Measurements from ENCODE around the gene FAM184A. TPM values are rescaled to one million over a fixed set of nuclear protein-coding genes. Genes with fewer than 3 reads are reported as not detected.

FAM184A gene
- total RNA-seq, 2 experiments from 2014 or later, result 7.6 to 10.8 TPM

DNA sequence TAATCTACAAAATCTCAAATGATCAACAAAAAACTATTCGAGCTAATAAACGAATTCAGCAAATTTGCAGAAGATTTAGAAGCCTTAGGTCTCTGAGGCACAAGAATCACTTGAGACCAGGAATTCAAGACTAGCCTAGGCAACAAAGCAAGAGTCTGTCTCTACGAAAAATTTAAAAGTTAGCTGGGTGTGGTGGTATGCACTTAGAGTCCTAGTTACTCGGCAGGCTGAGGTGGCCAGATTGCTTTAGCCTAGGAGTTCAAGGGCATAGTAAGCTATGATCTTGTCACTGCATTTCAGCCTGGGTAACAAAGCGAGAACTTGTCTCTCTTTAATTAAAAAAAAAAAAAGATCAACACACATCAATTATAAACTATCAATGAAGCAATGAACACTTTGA is 34.2 kb downstream of the FAM184A start:
- CTCF ChIA-PET, result interaction anchor here (1.5 to 1.7 kb wide), 2 partner anchors 9 to 20 kb away, joined by 3 to 6 read pairs; no protein-coding TSS in a partner anchor
- Mint-ChIP-seq H3K4me1 (ENCODE audit: low read depth) (peaks cover 13% of the 10 kb centered on the region), H3K4me3 (no peak overlapping the region), H3K36me3 (no peaks in the 10 kb centered on the region), H3K9me3 (no peaks in the 10 kb centered on the region), H3K27ac (no peak overlapping the region), H3K27me3 (no peaks in the 10 kb centered on the region)
- POLR2A ChIA-PET, result no interaction called here
- intact Hi-C loops (cut with micrococcal nuclease), result no loop called here
- DNase-seq, result no peak

DNA sequence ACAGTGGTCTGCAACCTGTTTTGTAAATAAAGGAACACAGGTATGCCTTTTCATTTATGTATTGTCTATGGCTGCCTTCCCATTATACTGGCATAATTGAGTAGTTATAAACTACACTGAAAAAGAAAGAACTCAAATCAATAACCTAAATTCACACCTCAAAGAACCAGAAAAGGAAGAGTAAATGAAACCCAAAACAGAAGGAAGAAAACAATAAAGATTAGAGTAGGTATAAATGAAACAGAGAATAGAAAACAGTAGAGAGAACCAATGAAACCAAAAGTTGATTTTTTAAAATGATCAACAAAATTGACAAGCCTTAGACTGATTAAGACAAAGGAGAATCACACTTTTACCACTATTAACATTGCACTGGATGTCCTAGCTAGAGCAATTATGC is 34.7 kb downstream of the FAM184A start:
- no peak overlapping the region for H3K27ac Mint-ChIP-seq
- CTCF ChIA-PET, result interaction anchor here (1.7 kb wide), 1 partner anchor 9 kb away, joined by 6 read pairs; no protein-coding TSS in a partner anchor
- H3K4me3 Mint-ChIP-seq, result no peak overlapping the region
- no peaks in the 10 kb centered on the region for H3K36me3 Mint-ChIP-seq
- intact Hi-C loops (cut with micrococcal nuclease), result loop anchor here (1.0 kb wide), 2 partner anchors 9 to 34 kb away; no protein-coding TSS in a partner anchor
- H3K27me3 Mint-ChIP-seq, result no peaks in the 10 kb centered on the region
- DNase-seq, result no peak
- H3K4me1 Mint-ChIP-seq (ENCODE audit: low read depth), result peaks cover 13% of the 10 kb centered on the region
- POLR2A ChIA-PET, result interaction anchor here (1.0 kb wide), 1 partner anchor 9 kb away, joined by 3 read pairs; no protein-coding TSS in a partner anchor
- H3K9me3 Mint-ChIP-seq, result no peaks in the 10 kb centered on the region

DNA sequence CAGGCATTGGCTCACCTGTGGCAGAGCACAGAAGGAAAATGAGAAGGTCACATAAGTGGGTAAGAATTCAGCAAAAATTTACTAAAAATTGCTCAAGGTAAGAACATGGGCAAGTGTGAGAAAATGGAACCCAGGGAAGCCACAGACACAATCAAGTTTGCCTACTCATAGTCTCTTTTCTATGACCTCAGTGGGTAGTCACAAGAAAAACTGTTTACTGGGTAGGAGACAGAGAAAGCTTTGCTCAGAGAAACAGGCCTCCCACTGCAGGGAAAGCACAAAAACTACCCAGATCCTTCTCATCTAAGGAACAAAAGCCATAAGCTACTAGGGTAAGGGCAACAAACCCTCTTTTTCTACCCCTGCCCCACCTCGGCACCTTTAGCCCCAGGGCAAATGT is 35.2 kb downstream of the FAM184A start:
- peak; percentile 25 for DNase-seq
- intact Hi-C loops (cut with micrococcal nuclease), result loop anchor here (1.0 kb wide), 2 partner anchors 9 to 34 kb away; no protein-coding TSS in a partner anchor
- CTCF ChIA-PET, result interaction anchor here (1.7 kb wide), 1 partner anchor 10 kb away, joined by 6 read pairs; no protein-coding TSS in a partner anchor
- no peak overlapping the region for H3K4me3 Mint-ChIP-seq
- H3K9me3 Mint-ChIP-seq, result no peaks in the 10 kb centered on the region
- H3K27ac Mint-ChIP-seq, result no peak overlapping the region
- no peaks in the 10 kb centered on the region for H3K27me3 Mint-ChIP-seq
- POLR2A ChIA-PET, result interaction anchor here (0.7 to 1.0 kb wide), 2 partner anchors 9 to 11 kb away, joined by 3 to 4 read pairs; no protein-coding TSS in a partner anchor
- no peaks in the 10 kb centered on the region for H3K36me3 Mint-ChIP-seq
- peaks cover 13% of the 10 kb centered on the region for H3K4me1 Mint-ChIP-seq (ENCODE audit: low read depth)

GRCh38 chr6:119040636-119041035 is 37.8 kb downstream of the FAM184A start:
- Mint-ChIP-seq H3K27me3 (no peaks in the 10 kb centered on the region), H3K36me3 (no peaks in the 10 kb centered on the region), H3K9me3 (no peaks in the 10 kb centered on the region), H3K4me3 (no peak overlapping the region), H3K27ac (no peak overlapping the region), H3K4me1 (ENCODE audit: low read depth) (peaks cover 13% of the 10 kb centered on the region)
- ChIA-PET POLR2A (no interaction called here), CTCF (no interaction called here)
- intact Hi-C loops (cut with micrococcal nuclease), result no loop called here
- DNase-seq, result no peak

- ChIA-PET POLR2A (no interaction called here), CTCF (no interaction called here)
- Mint-ChIP-seq H3K9me3 (no peaks in the 10 kb centered on the region), H3K4me1 (ENCODE audit: low read depth) (peaks cover 13% of the 10 kb centered on the region), H3K27ac (no peak overlapping the region), H3K4me3 (no peak overlapping the region), H3K36me3 (no peaks in the 10 kb centered on the region), H3K27me3 (no peaks in the 10 kb centered on the region)
- no peak for DNase-seq
- intact Hi-C loops (cut with micrococcal nuclease), result no loop called here
These were observed 38.2 kb downstream of the FAM184A start for GRCh38 chr6:119040229-119040628.

DNA sequence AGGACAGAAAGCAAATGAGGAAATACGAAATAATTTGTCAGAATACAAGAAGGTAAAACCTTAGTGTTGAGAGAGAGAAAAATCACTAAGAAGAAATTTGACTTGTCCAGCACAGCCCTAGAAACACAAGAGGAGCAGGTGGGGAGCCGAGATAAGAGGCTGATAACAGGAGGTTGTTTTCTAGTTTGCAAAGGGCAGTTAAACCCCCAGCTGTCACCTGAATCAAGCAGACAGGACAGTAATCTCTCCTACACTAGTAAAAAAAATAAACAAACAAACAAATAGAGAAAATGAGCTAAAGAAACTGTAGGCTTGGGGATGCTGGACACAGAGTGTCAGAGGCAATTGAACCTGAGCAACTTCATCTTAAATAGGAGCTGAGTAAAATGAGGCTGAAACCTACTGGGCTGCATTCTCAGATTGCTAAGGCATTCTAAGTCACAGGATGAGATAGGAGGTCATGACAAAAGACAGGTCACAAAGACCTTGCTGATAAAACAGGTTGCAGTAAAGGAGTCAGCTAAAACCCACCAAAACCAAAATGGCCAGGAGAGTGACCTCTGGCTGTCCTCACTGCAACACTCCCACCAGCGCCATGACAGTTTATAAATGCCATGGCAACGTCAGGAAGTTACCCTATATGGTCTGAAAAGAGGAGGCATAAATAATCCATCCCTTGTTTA is 40.4 kb downstream of the FAM184A start:
- ChIA-PET CTCF (no interaction called here), POLR2A (no interaction called here)
- peaks cover 3% of the 10 kb centered on the region for H3K4me1 Mint-ChIP-seq (ENCODE audit: low read depth)

DNA sequence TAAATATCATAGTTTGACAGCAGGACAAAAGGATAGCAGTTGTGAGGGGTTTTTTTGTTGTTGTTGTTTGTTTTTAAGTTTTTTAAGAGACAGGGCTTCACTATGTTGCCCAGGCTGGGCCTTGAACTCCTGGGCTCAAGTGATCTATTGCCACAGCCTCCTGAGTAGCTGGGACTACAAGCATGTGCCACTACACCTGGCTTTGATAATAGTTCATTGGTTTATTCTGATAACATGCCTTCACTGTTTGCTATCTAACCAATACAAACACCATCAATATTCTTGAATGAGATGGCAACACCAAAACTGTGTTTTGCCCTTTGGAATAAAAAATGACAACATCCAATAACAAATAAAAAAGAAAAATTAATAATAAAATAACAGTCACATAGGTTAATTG is 41.2 kb downstream of the FAM184A start:
- POLR2A ChIA-PET, result no interaction called here
- no peak for DNase-seq
- CTCF ChIA-PET, result no interaction called here
- intact Hi-C loops (cut with micrococcal nuclease), result no loop called here
- H3K9me3 Mint-ChIP-seq, result no peaks in the 10 kb centered on the region
- H3K27me3 Mint-ChIP-seq, result no peaks in the 10 kb centered on the region
- no peak overlapping the region for H3K4me3 Mint-ChIP-seq
- no peaks in the 10 kb centered on the region for H3K36me3 Mint-ChIP-seq
- no peak overlapping the region for H3K27ac Mint-ChIP-seq
- H3K4me1 Mint-ChIP-seq (ENCODE audit: low read depth), result no peaks in the 10 kb centered on the region

More for the DNA sequence above, 40.4 kb downstream of the FAM184A start:
- Mint-ChIP-seq H3K9me3 (no peaks in the 10 kb centered on the region), H3K27ac (no peak overlapping the region), H3K36me3 (no peaks in the 10 kb centered on the region), H3K27me3 (no peaks in the 10 kb centered on the region), H3K4me3 (no peak overlapping the region)
- intact Hi-C loops (cut with micrococcal nuclease), result no loop called here
- no peak for DNase-seq

- Mint-ChIP-seq H3K4me3 (no peak overlapping the region), H3K9me3 (no peaks in the 10 kb centered on the region), H3K36me3 (no peaks in the 10 kb centered on the region), H3K27ac (no peak overlapping the region), H3K27me3 (no peaks in the 10 kb centered on the region), H3K4me1 (ENCODE audit: low read depth) (no peaks in the 10 kb centered on the region)
- no peak for DNase-seq
- CTCF ChIA-PET, result no interaction called here
- intact Hi-C loops (cut with micrococcal nuclease), result no loop called here
- POLR2A ChIA-PET, result no interaction called here
These were observed 42.4 kb downstream of the FAM184A start for GRCh38 chr6:119036081-119036480.

GRCh38 chr6:119035459-119035858 is 43.0 kb downstream of the FAM184A start:
- CTCF ChIA-PET, result no interaction called here
- POLR2A ChIA-PET, result no interaction called here
- no peak overlapping the region for H3K4me3 Mint-ChIP-seq
- intact Hi-C loops (cut with micrococcal nuclease), result no loop called here
- DNase-seq, result no peak
- H3K27me3 Mint-ChIP-seq, result no peaks in the 10 kb centered on the region
- H3K27ac Mint-ChIP-seq, result no peak overlapping the region
- H3K36me3 Mint-ChIP-seq, result no peaks in the 10 kb centered on the region
- no peaks in the 10 kb centered on the region for H3K9me3 Mint-ChIP-seq
- no peaks in the 10 kb centered on the region for H3K4me1 Mint-ChIP-seq (ENCODE audit: low read depth)

DNA sequence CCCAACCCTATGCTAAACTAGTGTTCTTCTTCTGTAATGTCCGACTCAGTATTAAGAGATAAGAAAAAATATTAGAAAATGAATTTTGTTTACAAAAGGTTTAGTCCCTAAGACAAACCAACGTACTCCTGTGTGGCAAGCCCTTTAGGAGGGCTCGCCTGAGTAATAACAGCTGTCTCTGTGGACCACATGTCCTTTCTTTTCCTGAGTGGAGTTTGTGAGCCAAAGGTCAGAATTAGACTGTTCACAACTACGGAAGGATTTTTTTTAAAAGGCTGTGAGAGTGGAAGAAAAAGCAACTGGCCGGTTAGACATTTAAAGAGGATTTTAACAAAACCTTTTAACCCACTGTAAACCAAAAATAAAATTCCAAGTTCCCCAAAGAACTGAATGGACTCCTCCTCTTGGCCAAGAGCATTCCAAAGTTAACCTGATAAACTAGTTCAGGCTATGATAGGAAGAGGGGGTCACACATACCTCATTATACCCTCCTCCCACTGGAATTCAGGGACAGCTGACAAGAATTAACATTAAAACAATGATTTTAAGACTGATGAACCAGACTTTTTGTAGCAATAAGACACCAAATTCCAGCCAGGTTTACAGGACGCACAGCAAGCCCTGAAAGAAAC is 43.5 kb downstream of the FAM184A start:
- Mint-ChIP-seq H3K36me3 (no peaks in the 10 kb centered on the region), H3K4me1 (ENCODE audit: low read depth) (no peaks in the 10 kb centered on the region), H3K4me3 (no peak overlapping the region), H3K27ac (no peak overlapping the region), H3K27me3 (no peaks in the 10 kb centered on the region), H3K9me3 (no peaks in the 10 kb centered on the region)
- DNase-seq, result no peak
- intact Hi-C loops (cut with micrococcal nuclease), result no loop called here
- ChIA-PET POLR2A (no interaction called here), CTCF (no interaction called here)

DNA sequence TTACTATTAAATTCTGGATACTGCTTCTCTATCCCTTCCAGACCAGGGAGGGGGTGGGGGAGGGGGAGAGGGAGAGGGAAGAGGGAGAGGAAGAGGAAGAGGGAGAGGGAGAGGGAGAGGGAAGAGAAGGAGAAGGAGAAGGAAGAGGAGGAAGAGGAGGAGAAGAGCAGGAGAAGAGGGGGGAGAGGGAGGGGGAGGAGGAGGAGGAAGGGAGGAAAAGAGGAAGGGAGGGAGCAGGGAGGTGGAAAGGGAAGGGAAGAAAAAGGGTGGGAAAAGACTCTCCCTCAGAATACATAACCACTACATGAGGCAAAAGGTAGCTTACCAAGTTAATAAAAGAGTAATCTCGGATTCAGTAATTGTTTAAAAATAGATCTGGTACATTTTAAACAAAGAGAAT is 46.0 kb downstream of the FAM184A start:
- Mint-ChIP-seq H3K9me3 (no peaks in the 10 kb centered on the region), H3K4me1 (ENCODE audit: low read depth) (no peaks in the 10 kb centered on the region), H3K27me3 (no peaks in the 10 kb centered on the region), H3K27ac (no peak overlapping the region), H3K4me3 (no peak overlapping the region), H3K36me3 (no peaks in the 10 kb centered on the region)
- ChIA-PET CTCF (no interaction called here), POLR2A (no interaction called here)
- no peak for DNase-seq
- intact Hi-C loops (cut with micrococcal nuclease), result no loop called here

GRCh38 chr6:119030759-119031158 is 47.7 kb downstream of the FAM184A start:
- no peaks in the 10 kb centered on the region for H3K4me1 Mint-ChIP-seq (ENCODE audit: low read depth)
- H3K9me3 Mint-ChIP-seq, result no peaks in the 10 kb centered on the region
- H3K4me3 Mint-ChIP-seq, result no peak overlapping the region
- CTCF ChIA-PET, result no interaction called here
- POLR2A ChIA-PET, result no interaction called here
- H3K27me3 Mint-ChIP-seq, result no peaks in the 10 kb centered on the region
- H3K27ac Mint-ChIP-seq, result no peak overlapping the region
- intact Hi-C loops (cut with micrococcal nuclease), result no loop called here
- no peak for DNase-seq
- no peaks in the 10 kb centered on the region for H3K36me3 Mint-ChIP-seq

- intact Hi-C loops (cut with micrococcal nuclease), result no loop called here
- POLR2A ChIA-PET, result no interaction called here
- H3K4me3 Mint-ChIP-seq, result no peak overlapping the region
- H3K27ac Mint-ChIP-seq, result no peak overlapping the region
- CTCF ChIA-PET, result no interaction called here
- DNase-seq, result no peak
- no peaks in the 10 kb centered on the region for H3K4me1 Mint-ChIP-seq (ENCODE audit: low read depth)
- H3K27me3 Mint-ChIP-seq, result no peaks in the 10 kb centered on the region
- H3K9me3 Mint-ChIP-seq, result no peaks in the 10 kb centered on the region
- no peaks in the 10 kb centered on the region for H3K36me3 Mint-ChIP-seq
These were observed 50.4 kb downstream of the FAM184A start for GRCh38 chr6:119028091-119028490.
